Activated CD4-positive, CD25-positive, alpha-beta regulatory T cell treated with anti-CD3 and anti-CD28 coated beads, Interleukin-2, amount 50 U/mL, for 72 hours (primary cell): ENCODE measurements around the gene MYCL.
A peak's percentile ranks its signal among the peaks of the same experiment; 100 is the strongest.

Experiments used
- DNase-seq: peaks from one replicate; pipeline ENCODE4 v3.0.0; 2021

The MYCL gene

GRCh38 chr1:39850606-39851216 is 51.0 kb downstream of the MYCL start:
- DNase-seq = no peak

- DNase-seq = no peak
These were observed 52.5 kb downstream of the MYCL start for GRCh38 chr1:39849203-39849602.

GRCh38 chr1:39847940-39848339 is 53.8 kb downstream of the MYCL start:
- no peak for DNase-seq

GRCh38 chr1:39846796-39847195 is 54.9 kb downstream of the MYCL start:
- DNase-seq = no peak

GRCh38 chr1:39845569-39846566 is 55.8 kb downstream of the MYCL start:
- peak; percentile 69 for DNase-seq
